Body of pancreas (tissue), 4 donors: ENCODE measurements around the gene PRPH. TPM values are rescaled to one million over a fixed set of nuclear protein-coding genes. Genes with fewer than 3 reads are reported as not detected.

Source experiments
- ATAC-seq: fragments of 150-250 bp; one replicate; pipeline ENCODE4 v1.9.1; 2016
- DNase-seq, 4 donors: peaks; one replicate each; pipeline ENCODE4 v3.0.0-alpha.2; 2019
- H3K27ac ChIP-seq, 4 donors: fragments of 200-600 bp; sonication (generic); 1 replicate in 3 of 4; 2 replicates in 1 of 4; pipeline versions ENCODE4 v1.5.1 to v1.6.1; 2016 to 2019; ENCODE audit warnings: mild to moderate bottlenecking in 1 of 4, mixed read lengths in 1 of 4, moderate library complexity in 1 of 4
- H3K27me3 ChIP-seq, 2 donors: fragments of 200-600 bp; sonication (generic); one replicate each; pipeline ENCODE4 v1.6.0; 2016; ENCODE audit warnings: mild to moderate bottlenecking in 1 of 2
- H3K36me3 ChIP-seq, 2 donors: fragments of 200-600 bp; sonication (generic); replicated peaks in 1 of 2; 2 replicates each; pipeline ENCODE4 v1.5.1; 2016; ENCODE audit warnings: low read depth in 2 of 2; ENCODE audit not compliant: insufficient read depth in 1 of 2
- H3K4me1 ChIP-seq: fragments of 200-600 bp; sonication (generic); one replicate; pipeline ENCODE4 v1.6.0; 2016
- H3K4me3 ChIP-seq, 2 donors: fragments of 200-600 bp; sonication (generic); 1 replicate in 1 of 2; 2 replicates in 1 of 2; pipeline ENCODE4 v1.5.1; 2016 to 2019
- H3K9me3 ChIP-seq, 3 donors: fragments of 200-600 bp; sonication (generic); 1 replicate in 2 of 3; 2 replicates in 1 of 3; pipeline ENCODE4 v1.5.1; 2016
- POLR2A ChIP-seq, 3 donors: fragments of 450-650 bp; IDR thresholded peaks; one replicate each; pipeline ENCODE4 v1.6.1; 2016; ENCODE audit warnings: antibody characterized with exemption in 3 of 3, mild to moderate bottlenecking in 2 of 3
- whole genome bisulfite sequencing, 2 donors: methylation state at CpG; one replicate each; pipeline ENCODE4 v1.1.5; 2017; 5-methylcytosine and 5-hydroxymethylcytosine counted together
- intact Hi-C: fragments of 100-400 bp; cut with DNase I; formaldehyde crosslinking; loops from one replicate; pipeline ENCODE4 v1.15.1; 2023
- total RNA-seq, 2 donors: library from RNA; depleted of rRNA; stranded (reverse); fragments of >200 nt; gene quantifications; one replicate each; pipeline ENCODE4 v1.1.0, GENCODE V29; 2016
- TF ChIP-seq, protein P1 (sequence below), 7 experiments: fragments of 450-650 bp in 4 of 7; fragments of 200-600 bp in 3 of 7; sonication (generic) in 3 of 7; IDR thresholded peaks; one replicate each; pipeline ENCODE4 v1.5.1; 2016 to 2019; ENCODE audit warnings: antibody characterized with exemption in 7 of 7

PRPH gene
- total RNA-seq, 2 donors from 2014 or later = 9.6 TPM; not detected in 1

- no peak for TF ChIP-seq POLR2A (IDR thresholded peaks at IDR 0.05)
- TF ChIP-seq, protein P1, sequence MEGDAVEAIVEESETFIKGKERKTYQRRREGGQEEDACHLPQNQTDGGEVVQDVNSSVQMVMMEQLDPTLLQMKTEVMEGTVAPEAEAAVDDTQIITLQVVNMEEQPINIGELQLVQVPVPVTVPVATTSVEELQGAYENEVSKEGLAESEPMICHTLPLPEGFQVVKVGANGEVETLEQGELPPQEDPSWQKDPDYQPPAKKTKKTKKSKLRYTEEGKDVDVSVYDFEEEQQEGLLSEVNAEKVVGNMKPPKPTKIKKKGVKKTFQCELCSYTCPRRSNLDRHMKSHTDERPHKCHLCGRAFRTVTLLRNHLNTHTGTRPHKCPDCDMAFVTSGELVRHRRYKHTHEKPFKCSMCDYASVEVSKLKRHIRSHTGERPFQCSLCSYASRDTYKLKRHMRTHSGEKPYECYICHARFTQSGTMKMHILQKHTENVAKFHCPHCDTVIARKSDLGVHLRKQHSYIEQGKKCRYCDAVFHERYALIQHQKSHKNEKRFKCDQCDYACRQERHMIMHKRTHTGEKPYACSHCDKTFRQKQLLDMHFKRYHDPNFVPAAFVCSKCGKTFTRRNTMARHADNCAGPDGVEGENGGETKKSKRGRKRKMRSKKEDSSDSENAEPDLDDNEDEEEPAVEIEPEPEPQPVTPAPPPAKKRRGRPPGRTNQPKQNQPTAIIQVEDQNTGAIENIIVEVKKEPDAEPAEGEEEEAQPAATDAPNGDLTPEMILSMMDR (IDR thresholded peaks at IDR 0.05) = no peak
- Histone ChIP-seq H3K27me3 (peaks cover 0 to 12% of the 10 kb centered on the region in 2 donors), H3K36me3 (no peaks in the 10 kb centered on the region), H3K4me3 (no peak overlapping the region), H3K9me3 (no peaks in the 10 kb centered on the region), H3K27ac (no peak overlapping the region), H3K4me1 (peaks cover 53% of the 10 kb centered on the region)
- DNase-seq = no peak
- intact Hi-C loops = no loop called here
- WGBS, 2 donors = 49 to 68% methylated on average over 19 to 21 of the region's 21 CpGs
- no peak for ATAC-seq
Observed at GRCh38 chr12:49341777-49342065, 46.8 kb downstream of the PRPH start.

DNA sequence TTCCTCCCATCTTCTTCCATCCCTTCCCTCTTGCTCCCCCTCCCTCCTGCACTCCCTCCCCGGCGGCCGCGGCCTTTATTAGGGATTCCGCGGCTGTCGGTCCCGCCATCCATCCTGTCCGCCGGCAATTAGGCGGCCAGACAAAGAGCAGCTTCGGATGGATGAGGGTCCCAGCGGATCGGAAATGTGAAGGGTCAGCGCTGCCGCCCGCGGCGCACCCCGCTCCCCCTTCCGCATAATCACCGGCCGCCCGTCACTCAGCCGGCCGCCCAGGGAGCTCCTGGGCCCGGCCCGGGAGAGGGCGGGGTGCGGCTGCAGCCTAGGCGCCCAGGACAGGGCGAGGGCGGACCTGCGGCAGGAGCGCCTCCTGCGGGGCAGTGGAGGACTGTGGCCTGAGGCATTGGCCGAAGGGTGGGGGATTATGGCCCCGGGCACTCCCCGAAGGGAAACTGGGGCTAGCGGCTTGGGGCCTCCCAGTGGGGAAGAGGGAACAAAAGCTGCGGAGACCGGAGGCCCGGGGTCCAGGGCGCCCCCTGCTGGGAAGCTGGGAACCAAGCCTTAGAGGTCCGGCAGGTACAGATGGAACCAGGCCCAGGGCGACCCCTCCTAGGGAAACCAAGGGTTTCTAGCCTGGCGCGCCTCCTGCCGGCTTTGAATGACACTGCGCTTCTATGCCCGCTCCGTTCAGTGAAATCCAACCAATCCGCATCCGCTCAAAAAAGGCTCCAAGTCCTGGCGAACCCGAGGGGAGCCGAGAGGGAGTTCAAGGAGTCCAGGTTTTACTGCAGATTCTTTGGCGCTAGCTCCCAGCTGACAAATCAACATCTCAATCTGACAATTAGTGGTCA, 47.3 kb downstream of the PRPH start:
- TF ChIP-seq POLR2A (IDR thresholded peaks at IDR 0.05) = no peak
- TF ChIP-seq, protein P1 (IDR thresholded peaks at IDR 0.05) = peak; percentile 61 to 79 (median 68)
- ATAC-seq (peak; percentile 60), DNase-seq (peak; percentile 67 to 82 (median 76))
- H3K4me3 ChIP-seq = no peak overlapping the region
- H3K36me3 ChIP-seq = no peaks in the 10 kb centered on the region
- H3K27me3 ChIP-seq = peaks cover 0 to 14% of the 10 kb centered on the region in 2 donors
- peaks cover 53% of the 10 kb centered on the region for H3K4me1 ChIP-seq
- intact Hi-C loops = no loop called here
- H3K27ac ChIP-seq = no peak overlapping the region
- WGBS, 2 donors = 15 to 24% methylated on average over 34 to 58 of the region's 58 CpGs
- H3K9me3 ChIP-seq = no peaks in the 10 kb centered on the region

DNA sequence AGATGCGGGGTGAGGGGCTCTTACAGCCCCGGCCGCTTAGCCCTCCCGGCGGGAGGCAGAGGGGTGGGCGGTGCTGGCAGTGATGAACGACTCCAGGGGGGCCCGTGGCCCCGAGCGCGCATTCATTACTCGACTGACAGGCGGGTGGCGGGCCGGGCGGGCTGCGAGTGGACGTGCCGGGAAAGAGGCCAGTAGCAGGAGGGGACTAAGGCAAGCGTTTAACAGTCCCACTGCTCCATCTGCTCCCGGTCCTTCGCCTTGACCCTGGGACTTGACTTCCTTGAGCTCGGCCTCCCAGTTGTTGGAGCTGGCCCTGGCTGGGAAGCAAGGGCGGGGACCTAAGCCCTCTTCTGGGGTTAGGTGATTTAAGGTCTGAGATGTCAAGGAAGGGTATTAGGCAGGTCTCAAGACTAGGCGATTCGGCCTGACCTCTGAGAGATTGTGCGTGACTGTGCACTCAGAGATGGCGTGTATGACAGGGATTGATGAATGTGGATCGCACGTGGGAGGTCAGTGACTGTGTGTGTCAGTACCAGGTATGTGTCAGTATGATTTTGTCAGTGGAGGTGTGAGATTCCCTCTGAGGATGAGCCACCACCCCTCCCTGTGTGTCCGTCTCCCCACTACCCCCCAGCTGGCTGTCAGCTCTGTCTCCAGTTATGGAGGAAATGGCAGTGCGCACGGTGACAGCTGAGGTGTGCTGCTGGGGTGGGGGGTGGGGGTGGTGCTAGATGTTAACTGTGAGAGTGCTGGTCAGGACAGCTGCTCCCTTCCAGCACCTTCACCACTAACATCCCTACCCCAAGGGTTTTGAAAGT, 48.2 kb downstream of the PRPH start:
- WGBS, 2 donors = 3 to 16% methylated on average over 8 to 33 of the region's 33 CpGs
- Histone ChIP-seq H3K27me3 (peaks cover 0 to 14% of the 10 kb centered on the region in 2 donors), H3K36me3 (no peaks in the 10 kb centered on the region), H3K27ac (no peak overlapping the region), H3K4me3 (no peak overlapping the region), H3K9me3 (no peaks in the 10 kb centered on the region), H3K4me1 (peaks cover 60% of the 10 kb centered on the region)
- intact Hi-C loops = no loop called here
- DNase-seq (peak in 2 of 4 donors; percentile 15 to 29), ATAC-seq (no peak)
- TF ChIP-seq, protein P1 (IDR thresholded peaks at IDR 0.05) = no peak
- no peak for TF ChIP-seq POLR2A (IDR thresholded peaks at IDR 0.05)

GRCh38 chr12:49344486-49345050, 49.6 kb downstream of the PRPH start:
- Histone ChIP-seq H3K4me1 (peaks cover 67% of the 10 kb centered on the region), H3K9me3 (no peaks in the 10 kb centered on the region), H3K4me3 (no peak overlapping the region), H3K36me3 (no peaks in the 10 kb centered on the region), H3K27me3 (peaks cover 0 to 14% of the 10 kb centered on the region in 2 donors), H3K27ac (no peak overlapping the region)
- TF ChIP-seq, protein P1 (IDR thresholded peaks at IDR 0.05) = no peak
- intact Hi-C loops = no loop called here
- ATAC-seq (no peak), DNase-seq (no peak)
- 24 to 45% methylated on average over 14 to 15 of the region's 15 CpGs for WGBS, 2 donors
